Measurements from ENCODE around the gene TMEM204.

The TMEM204 gene

DNA sequence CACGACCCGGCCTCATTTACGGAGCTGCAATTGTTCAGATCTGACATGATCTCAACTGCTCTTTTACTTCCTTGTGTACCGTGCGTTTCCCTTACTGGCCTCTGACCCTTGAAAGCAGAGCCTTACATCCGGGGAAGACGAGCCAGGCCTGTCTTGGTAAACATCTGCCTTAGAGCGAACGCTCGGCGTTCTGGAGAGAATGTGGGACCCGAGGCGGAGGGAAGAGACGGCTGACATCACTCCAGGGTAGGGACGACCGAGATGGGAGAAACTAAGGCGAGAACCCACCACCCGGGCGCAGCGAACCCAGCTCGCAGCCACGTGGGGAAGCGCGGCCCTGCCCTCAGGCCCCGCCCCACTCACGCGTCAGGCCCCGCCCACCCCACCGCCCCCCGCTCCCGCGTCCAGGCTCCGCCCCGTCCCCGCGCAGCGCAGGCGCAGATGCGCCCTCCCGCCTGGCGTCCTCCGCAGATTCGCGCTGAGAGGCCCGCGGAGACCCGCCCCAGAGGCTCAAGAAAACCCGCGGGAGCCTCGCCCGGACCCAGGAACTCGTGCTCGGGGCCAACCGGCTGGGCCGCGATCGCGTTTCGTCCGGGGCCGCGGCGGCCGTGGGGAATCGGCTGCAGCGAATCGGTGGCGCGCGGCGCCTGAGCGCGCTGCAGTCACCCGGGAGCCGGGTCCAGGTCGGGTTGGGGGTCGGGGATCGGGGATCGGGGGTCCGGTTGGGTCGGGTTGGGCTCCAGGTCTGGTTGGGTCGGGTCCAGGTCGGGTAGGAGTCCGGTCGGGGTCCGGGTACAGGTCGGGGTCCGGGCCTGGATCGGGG is 40.3 kb upstream of the TMEM204 start, which contains the start of gene TELO2 (continued):
- TF ChIP-seq ZNF514 (tag by site-specific recombination; IDR thresholded peaks at IDR 0.05): no peak
- TF ChIP-seq, protein P1, sequence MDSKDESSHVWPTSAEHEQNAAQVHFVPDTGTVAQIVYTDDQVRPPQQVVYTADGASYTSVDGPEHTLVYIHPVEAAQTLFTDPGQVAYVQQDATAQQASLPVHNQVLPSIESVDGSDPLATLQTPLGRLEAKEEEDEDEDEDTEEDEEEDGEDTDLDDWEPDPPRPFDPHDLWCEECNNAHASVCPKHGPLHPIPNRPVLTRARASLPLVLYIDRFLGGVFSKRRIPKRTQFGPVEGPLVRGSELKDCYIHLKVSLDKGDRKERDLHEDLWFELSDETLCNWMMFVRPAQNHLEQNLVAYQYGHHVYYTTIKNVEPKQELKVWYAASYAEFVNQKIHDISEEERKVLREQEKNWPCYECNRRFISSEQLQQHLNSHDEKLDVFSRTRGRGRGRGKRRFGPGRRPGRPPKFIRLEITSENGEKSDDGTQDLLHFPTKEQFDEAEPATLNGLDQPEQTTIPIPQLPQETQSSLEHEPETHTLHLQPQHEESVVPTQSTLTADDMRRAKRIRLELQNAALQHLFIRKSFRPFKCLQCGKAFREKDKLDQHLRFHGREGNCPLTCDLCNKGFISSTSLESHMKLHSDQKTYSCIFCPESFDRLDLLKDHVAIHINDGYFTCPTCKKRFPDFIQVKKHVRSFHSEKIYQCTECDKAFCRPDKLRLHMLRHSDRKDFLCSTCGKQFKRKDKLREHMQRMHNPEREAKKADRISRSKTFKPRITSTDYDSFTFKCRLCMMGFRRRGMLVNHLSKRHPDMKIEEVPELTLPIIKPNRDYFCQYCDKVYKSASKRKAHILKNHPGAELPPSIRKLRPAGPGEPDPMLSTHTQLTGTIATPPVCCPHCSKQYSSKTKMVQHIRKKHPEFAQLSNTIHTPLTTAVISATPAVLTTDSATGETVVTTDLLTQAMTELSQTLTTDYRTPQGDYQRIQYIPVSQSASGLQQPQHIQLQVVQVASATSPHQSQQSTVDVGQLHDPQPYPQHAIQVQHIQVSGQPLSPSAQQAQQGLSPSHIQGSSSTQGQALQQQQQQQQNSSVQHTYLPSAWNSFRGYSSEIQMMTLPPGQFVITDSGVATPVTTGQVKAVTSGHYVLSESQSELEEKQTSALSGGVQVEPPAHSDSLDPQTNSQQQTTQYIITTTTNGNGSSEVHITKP (tag by site-specific recombination; IDR thresholded peaks at IDR 0.05): peak; percentile 59; the same call in 1 of the 2 replicates
- peak; percentile 56; the same call in 1 of the 2 replicates for TF ChIP-seq ZXDB (tag by site-specific recombination; IDR thresholded peaks at IDR 0.05)
- TF ChIP-seq KLF1 (tag by site-specific recombination; IDR thresholded peaks at IDR 0.05): no peak
- TF ChIP-seq YY2 (tag by site-specific recombination; IDR thresholded peaks at IDR 0.05): no peak
- TF ChIP-seq OVOL3 (tag by site-specific recombination; IDR thresholded peaks at IDR 0.05): no peak
- no peak for TF ChIP-seq EGR2 (tag by site-specific recombination; IDR thresholded peaks at IDR 0.05; ENCODE audit: low read depth)
- TF ChIP-seq KLF8 (tag by site-specific recombination; IDR thresholded peaks at IDR 0.05): peak; percentile 61; the same call in 1 of the 2 replicates
- no peak for TF ChIP-seq ZNF157 (tag by site-specific recombination; IDR thresholded peaks at IDR 0.05)
- TF ChIP-seq ZEB2 (tag by site-specific recombination; IDR thresholded peaks at IDR 0.05): 0 out of 2 replicates have a peak, but pooled peaks have one; percentile 5
- TF ChIP-seq, protein P2, sequence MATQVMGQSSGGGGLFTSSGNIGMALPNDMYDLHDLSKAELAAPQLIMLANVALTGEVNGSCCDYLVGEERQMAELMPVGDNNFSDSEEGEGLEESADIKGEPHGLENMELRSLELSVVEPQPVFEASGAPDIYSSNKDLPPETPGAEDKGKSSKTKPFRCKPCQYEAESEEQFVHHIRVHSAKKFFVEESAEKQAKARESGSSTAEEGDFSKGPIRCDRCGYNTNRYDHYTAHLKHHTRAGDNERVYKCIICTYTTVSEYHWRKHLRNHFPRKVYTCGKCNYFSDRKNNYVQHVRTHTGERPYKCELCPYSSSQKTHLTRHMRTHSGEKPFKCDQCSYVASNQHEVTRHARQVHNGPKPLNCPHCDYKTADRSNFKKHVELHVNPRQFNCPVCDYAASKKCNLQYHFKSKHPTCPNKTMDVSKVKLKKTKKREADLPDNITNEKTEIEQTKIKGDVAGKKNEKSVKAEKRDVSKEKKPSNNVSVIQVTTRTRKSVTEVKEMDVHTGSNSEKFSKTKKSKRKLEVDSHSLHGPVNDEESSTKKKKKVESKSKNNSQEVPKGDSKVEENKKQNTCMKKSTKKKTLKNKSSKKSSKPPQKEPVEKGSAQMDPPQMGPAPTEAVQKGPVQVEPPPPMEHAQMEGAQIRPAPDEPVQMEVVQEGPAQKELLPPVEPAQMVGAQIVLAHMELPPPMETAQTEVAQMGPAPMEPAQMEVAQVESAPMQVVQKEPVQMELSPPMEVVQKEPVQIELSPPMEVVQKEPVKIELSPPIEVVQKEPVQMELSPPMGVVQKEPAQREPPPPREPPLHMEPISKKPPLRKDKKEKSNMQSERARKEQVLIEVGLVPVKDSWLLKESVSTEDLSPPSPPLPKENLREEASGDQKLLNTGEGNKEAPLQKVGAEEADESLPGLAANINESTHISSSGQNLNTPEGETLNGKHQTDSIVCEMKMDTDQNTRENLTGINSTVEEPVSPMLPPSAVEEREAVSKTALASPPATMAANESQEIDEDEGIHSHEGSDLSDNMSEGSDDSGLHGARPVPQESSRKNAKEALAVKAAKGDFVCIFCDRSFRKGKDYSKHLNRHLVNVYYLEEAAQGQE (tag by site-specific recombination; IDR thresholded peaks at IDR 0.05): peak; percentile 11; the same call in 1 of the 2 replicates
- TF ChIP-seq ZFP37 (tag by site-specific recombination; IDR thresholded peaks at IDR 0.05): no peak
- peak; percentile 39; the same call in 1 of the 2 replicates for TF ChIP-seq KLF10 (tag by site-specific recombination; IDR thresholded peaks at IDR 0.05)
- TF ChIP-seq ZNF223 (tag by site-specific recombination; IDR thresholded peaks at IDR 0.05): no peak
- no peak for TF ChIP-seq ZNF274 (IDR thresholded peaks at IDR 0.05; ENCODE audit: low read length)
- TF ChIP-seq ZNF274 (tag by site-specific recombination; IDR thresholded peaks at IDR 0.05; ENCODE audit: borderline replicate concordance): no peak
- no peak for TF ChIP-seq ZNF23 (tag by site-specific recombination; IDR thresholded peaks at IDR 0.05; ENCODE audit: borderline replicate concordance)
- TF ChIP-seq ZNF585B (tag by site-specific recombination; IDR thresholded peaks at IDR 0.05): no peak
- TF ChIP-seq ZNF19 (tag by site-specific recombination; IDR thresholded peaks at IDR 0.05; ENCODE audit: low read depth): no peak
- TF ChIP-seq, protein P3, sequence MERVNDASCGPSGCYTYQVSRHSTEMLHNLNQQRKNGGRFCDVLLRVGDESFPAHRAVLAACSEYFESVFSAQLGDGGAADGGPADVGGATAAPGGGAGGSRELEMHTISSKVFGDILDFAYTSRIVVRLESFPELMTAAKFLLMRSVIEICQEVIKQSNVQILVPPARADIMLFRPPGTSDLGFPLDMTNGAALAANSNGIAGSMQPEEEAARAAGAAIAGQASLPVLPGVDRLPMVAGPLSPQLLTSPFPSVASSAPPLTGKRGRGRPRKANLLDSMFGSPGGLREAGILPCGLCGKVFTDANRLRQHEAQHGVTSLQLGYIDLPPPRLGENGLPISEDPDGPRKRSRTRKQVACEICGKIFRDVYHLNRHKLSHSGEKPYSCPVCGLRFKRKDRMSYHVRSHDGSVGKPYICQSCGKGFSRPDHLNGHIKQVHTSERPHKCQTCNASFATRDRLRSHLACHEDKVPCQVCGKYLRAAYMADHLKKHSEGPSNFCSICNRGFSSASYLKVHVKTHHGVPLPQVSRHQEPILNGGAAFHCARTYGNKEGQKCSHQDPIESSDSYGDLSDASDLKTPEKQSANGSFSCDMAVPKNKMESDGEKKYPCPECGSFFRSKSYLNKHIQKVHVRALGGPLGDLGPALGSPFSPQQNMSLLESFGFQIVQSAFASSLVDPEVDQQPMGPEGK (tag by site-specific recombination; IDR thresholded peaks at IDR 0.05): 0 out of 2 replicates have a peak, but pooled peaks have one; percentile 29
- peak; percentile 26 for TF ChIP-seq SP2 (tag by site-specific recombination; IDR thresholded peaks at IDR 0.05)
- no peak for TF ChIP-seq ZNF433 (tag by site-specific recombination; IDR thresholded peaks at IDR 0.05; ENCODE audit: low read depth)
